OCI-LY3 (cell line): ENCODE data around the gene NFIA.

Experiments
- CTCF ChIP-seq: fragments of 200-600, 300-600 bp; sonication (generic); IDR thresholded peaks from 2 replicates; pipeline ENCODE4 v1.5.1; 2014; ENCODE audit warnings: antibody characterized with exemption, low read length, low read depth
- EZH2phosphoT487 ChIP-seq: fragments of 200-600 bp; shearing (Covaris generic); IDR thresholded peaks from 2 replicates; pipeline ENCODE4 v1.6.1; 2018; ENCODE audit warnings: antibody characterized with exemption, mixed run types, low read depth

GRCh38 chr1:61477301-61477700, 394.9 kb downstream of the NFIA start:
- TF ChIP-seq CTCF, result no peak
- TF ChIP-seq EZH2phosphoT487, result no peak
